Right atrium auricular region (tissue), 2 donors: ENCODE results near the gene TBXT. TPM values are rescaled to one million over a fixed set of nuclear protein-coding genes. Genes with fewer than 3 reads are reported as not detected.
A peak's percentile ranks its signal among the peaks of the same experiment; 100 is the strongest.

Source experiments
- DNase-seq: peaks from one replicate; pipeline ENCODE4 v3.0.0-alpha.2; 2019; ENCODE audit warnings: low spot score
- H3K27ac ChIP-seq, 2 donors: fragments of 200-600 bp; sonication (generic); 1 replicate in 1 of 2; 2 replicates in 1 of 2; pipeline ENCODE4 v1.5.1; 2016 to 2019
- H3K27me3 ChIP-seq, 2 donors: fragments of 200-600 bp; sonication (generic); one replicate each; pipeline versions ENCODE4 v1.5.1 to v1.6.0; 2017 to 2019
- H3K36me3 ChIP-seq: fragments of 200-600 bp; sonication (generic); one replicate; pipeline ENCODE4 v1.5.1; 2016
- H3K4me1 ChIP-seq, 2 donors: fragments of 200-600 bp; sonication (generic); one replicate each; pipeline versions ENCODE4 v1.5.1 to v1.6.0; 2017 to 2019
- H3K4me3 ChIP-seq, 2 donors: fragments of 200-600 bp; sonication (generic); 1 replicate in 1 of 2; 2 replicates in 1 of 2; pipeline ENCODE4 v1.5.1; 2017 to 2019; ENCODE audit warnings: mild to moderate bottlenecking in 1 of 2, moderate library complexity in 1 of 2
- H3K9me3 ChIP-seq, 2 donors: fragments of 200-600 bp; sonication (generic); one replicate each; pipeline ENCODE4 v1.5.1; 2019
- CTCF ChIP-seq, 2 donors: fragments of 200-600 bp; sonication (generic); IDR thresholded peaks; one replicate each; pipeline ENCODE4 v1.5.1; 2019; ENCODE audit warnings: antibody characterized with exemption in 2 of 2
- total RNA-seq, 2 donors: library from RNA; depleted of rRNA; stranded (reverse); fragments of >200 nt; gene quantifications; one replicate each; pipeline ENCODE4 v1.1.0, GENCODE V29; 2016

TBXT gene
- not detected for total RNA-seq

- Histone ChIP-seq H3K27ac (no peak within 1 kb of the TSS), H3K4me1 (peaks cover 0 to 33% of the 10 kb centered on the region in 2 donors), H3K9me3 (no peaks in the 10 kb centered on the region), H3K36me3 (no peaks in the 10 kb centered on the region), H3K27me3 (peaks cover 22 to 39% of the 10 kb centered on the region in 2 donors), H3K4me3 (peak within 1 kb of the TSS in 1 of 2 donors; percentile 29)
- no peak for TF ChIP-seq CTCF (IDR thresholded peaks at IDR 0.05)
- no peak for DNase-seq
These were observed at the start of gene TBXT for GRCh38 chr6:166167801-166168615. Gene TBXT (minus strand): TSS chr6:166167851. CDS start chr6:166167591, 260 bp downstream.

- TF ChIP-seq CTCF (IDR thresholded peaks at IDR 0.05): no peak
- Histone ChIP-seq H3K27me3 (no peaks in the 10 kb centered on the region), H3K4me1 (no peaks in the 10 kb centered on the region), H3K36me3 (no peaks in the 10 kb centered on the region), H3K9me3 (peaks cover 0 to 5% of the 10 kb centered on the region in 2 donors), H3K27ac (no peak overlapping the region), H3K4me3 (no peak overlapping the region)
- DNase-seq: no peak
These were observed 39.6 kb upstream of the TBXT start for GRCh38 chr6:166207284-166207561.

GRCh38 chr6:166206510-166207283, 39.0 kb upstream of the TBXT start:
- H3K4me1 ChIP-seq: no peaks in the 10 kb centered on the region
- no peak overlapping the region for H3K27ac ChIP-seq
- DNase-seq: no peak
- H3K36me3 ChIP-seq: no peaks in the 10 kb centered on the region
- H3K27me3 ChIP-seq: no peaks in the 10 kb centered on the region
- peaks cover 0 to under 1% of the 10 kb centered on the region in 2 donors for H3K9me3 ChIP-seq
- TF ChIP-seq CTCF (IDR thresholded peaks at IDR 0.05): no peak
- no peak overlapping the region for H3K4me3 ChIP-seq

GRCh38 chr6:166206066-166206465, 38.4 kb upstream of the TBXT start:
- no peak overlapping the region for H3K4me3 ChIP-seq
- no peak for TF ChIP-seq CTCF (IDR thresholded peaks at IDR 0.05)
- no peaks in the 10 kb centered on the region for H3K9me3 ChIP-seq
- no peak overlapping the region for H3K27ac ChIP-seq
- no peaks in the 10 kb centered on the region for H3K36me3 ChIP-seq
- DNase-seq: no peak
- no peaks in the 10 kb centered on the region for H3K27me3 ChIP-seq
- H3K4me1 ChIP-seq: no peaks in the 10 kb centered on the region

- H3K4me3 ChIP-seq: no peak overlapping the region
- no peaks in the 10 kb centered on the region for H3K9me3 ChIP-seq
- no peaks in the 10 kb centered on the region for H3K4me1 ChIP-seq
- no peak for TF ChIP-seq CTCF (IDR thresholded peaks at IDR 0.05)
- no peak overlapping the region for H3K27ac ChIP-seq
- H3K27me3 ChIP-seq: no peaks in the 10 kb centered on the region
- DNase-seq: no peak
- no peaks in the 10 kb centered on the region for H3K36me3 ChIP-seq
These were observed 37.4 kb upstream of the TBXT start for GRCh38 chr6:166204852-166205650.
